Heart right ventricle (tissue), 16 donors: ENCODE data around the gene TMOD1. TPM values are rescaled to one million over a fixed set of nuclear protein-coding genes. Genes with fewer than 3 reads are reported as not detected.

ENCODE experiments used
- ATAC-seq, 8 donors: fragments of 200-7000 bp; cut with Tn5 transposase; one replicate each; pipeline ENCODE4 v1.9.1; 2020; ENCODE audit warnings: mild to moderate bottlenecking in 8 of 8, moderate library complexity in 8 of 8, moderate number of reproducible peaks in 1 of 8
- DNase-seq, 2 donors: peaks; one replicate each; pipeline ENCODE4 v3.0.0-alpha.2; 2020
- H3K27ac ChIP-seq, 10 donors: fragments of 200-600 bp; sonication (generic) in 2 of 10; one replicate each; pipeline versions ENCODE4 v1.5.0 to v1.8.0; 2020 to 2022; ENCODE audit warnings: mild to moderate bottlenecking in 3 of 10
- H3K27me3 ChIP-seq, 7 donors: fragments of 200-600 bp; one replicate each; pipeline ENCODE4 v1.8.0; 2021 to 2022; ENCODE audit warnings: mild to moderate bottlenecking in 2 of 7
- H3K36me3 ChIP-seq, 9 donors: fragments of 200-600 bp; sonication (generic) in 1 of 9; one replicate each; pipeline versions ENCODE4 v1.5.0 to v1.8.0; 2020 to 2022; ENCODE audit warnings: mild to moderate bottlenecking in 2 of 9
- H3K4me1 ChIP-seq, 9 donors: fragments of 200-600 bp; sonication (generic) in 1 of 9; one replicate each; pipeline versions ENCODE4 v1.5.0 to v1.8.0; 2020 to 2022; ENCODE audit warnings: mild to moderate bottlenecking in 4 of 9
- H3K4me3 ChIP-seq, 10 donors: fragments of 200-600 bp; sonication (generic) in 2 of 10; one replicate each; pipeline versions ENCODE4 v1.5.0 to v1.8.0; 2020 to 2022; ENCODE audit warnings: mild to moderate bottlenecking in 7 of 10, moderate library complexity in 2 of 10
- H3K9me3 ChIP-seq, 11 donors: fragments of 200-600 bp in 10 of 11; sonication (generic) in 2 of 11; one replicate each; pipeline versions ENCODE4 v1.5.0 to v1.8.0; 2013 to 2022; ENCODE audit warnings: mild to moderate bottlenecking in 2 of 11, control low read depth in 1 of 11, moderate library complexity in 1 of 11
- WGBS, 2 donors: extraction: QIAGEN DNeasy Blood & Tissue Kit; methylation state at CpG; one replicate each; pipeline ENCODE4 v1.1.7; 2013; ENCODE audit warnings: inconsistent platforms in 1 of 2; 5-methylcytosine and 5-hydroxymethylcytosine counted together
- intact Hi-C, 10 donors: fragments of 100-400 bp; cut with DNase I; formaldehyde crosslinking; loops; one replicate each; pipeline versions ENCODE4 v1.11.1 to v1.14.2; 2022
- polyA plus RNA-seq, 2 donors: library from polyadenylated mRNA; stranded (reverse); fragments of 200-250 nt; gene quantifications; one replicate each; pipeline ENCODE4 v1.2.3, GENCODE V29; 2013
- total RNA-seq, 10 donors: library from RNA; stranded (reverse); fragmentation: NEBNext Ultra II Directional in 3 of 10; extraction: Animal tissue kit (Norgen Biotek cat#: 25700) in 3 of 10; gene quantifications; one replicate each; pipeline versions ENCODE4 v1.2.1 to v1.2.4, GENCODE V29; 2021 to 2023
- TF ChIP-seq, protein P1 (sequence below), 9 donors: fragments of 200-600 bp; sonication (generic) in 2 of 9; IDR thresholded peaks; one replicate each; pipeline versions ENCODE4 v1.5.0 to v1.8.0; 2021 to 2022; ENCODE audit warnings: antibody characterized with exemption in 9 of 9, mild to moderate bottlenecking in 5 of 9, moderate library complexity in 1 of 9
- donor health status: Arrhythmogenic right ventricular cardiomyopathy.
- donor health status: ischemic (EF 13 %, LVEDD 7.1; RV severe dilation, severe dysfunction).
- donor health status: healthy with polysubstance abuse.
- donor health status: DM: no; HTN: yes; CAD: no.
- donor health status: DM: no; HTN: no; CAD: no.
- donor health status: ischemic (EF 25% LVEDD 6.9; RV normal size, moderate dysfunction).
- donor health status: ischemic (EF 25% LVEDD 5.7; RV mildly dilated, moderate dysfunction).
- donor health status: healthy.
- donor health status: DM: yes; HTN: yes; CAD: no.
- donor health status: Ischemic cardiomyopathy.
- donor health status: ischemic (EF 35%, LVEDD 5.7; RV mildly dilated, moderate dysfunction).
- donor health status: nonischemic (EF 11% LVEDD 7.7; RV severe dilation, severe dysfunction).
- donor health status: DM: yes; HTN: yes; CAD: no.
- donor health status: PGD.
- donor health status: ischemic (EF 29% LVEDD 5.4; RV normal size, mild dysfunction).
- donor health status: nonischemic (EF 23%, LVEDD 6.1; RV moderate dilation, normal function).

Gene TMOD1
- total and polyA plus RNA-seq, 12 donors = 83.7 to 203 (median 176) TPM

DNA sequence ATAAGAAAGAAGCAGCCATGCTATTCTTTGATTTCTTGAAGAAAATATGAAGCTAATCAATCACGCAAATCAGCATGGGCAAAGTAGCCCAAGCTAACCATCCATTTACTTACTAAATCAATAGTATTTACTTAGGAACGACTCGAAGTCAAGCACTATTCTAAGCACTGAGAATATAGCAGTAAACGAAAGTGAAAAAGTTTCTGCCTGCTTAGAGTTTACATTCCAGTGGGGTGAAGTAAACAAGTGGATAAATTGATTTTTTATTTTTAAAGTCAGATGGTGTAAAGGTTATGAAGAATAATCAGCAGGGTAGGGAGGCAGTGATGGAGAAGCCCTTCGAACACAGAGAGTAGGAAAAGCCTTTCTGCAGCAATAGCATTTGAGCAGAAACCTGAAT, 126.2 kb downstream of the TMOD1 start:
- peaks cover 0 to 58% (median 28%) of the 10 kb centered on the region in 9 donors for H3K4me1 ChIP-seq
- peak overlapping the region in 6 of 10 donors; percentile 4 to 53 (median 47) for H3K27ac ChIP-seq
- intact Hi-C loops = loop anchor here in 1 of 10 donors (10.0 kb wide), 1 partner anchor 773 kb away; the partner anchor contains the start of gene ZNF782

DNA sequence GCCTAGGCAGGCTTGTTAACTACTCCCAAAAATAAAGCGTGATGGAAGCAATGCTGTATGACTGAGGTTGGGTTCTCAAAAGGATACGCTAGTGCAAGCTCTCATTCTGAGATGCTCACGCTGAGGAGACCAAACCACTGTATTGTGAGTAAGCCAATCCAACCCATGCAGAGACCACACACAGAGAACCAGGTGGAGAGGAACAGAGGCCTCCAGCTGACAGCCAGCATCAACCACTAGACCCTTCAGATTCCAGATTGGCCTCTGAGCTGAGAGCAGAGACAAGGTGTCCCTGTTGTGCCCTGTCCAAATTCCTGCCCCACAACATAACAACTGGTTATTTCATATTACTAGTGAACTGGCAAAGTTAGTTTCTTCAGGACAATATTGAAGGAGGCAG, 127.2 kb downstream of the TMOD1 start:
- Histone ChIP-seq H3K27me3 (no peaks in the 10 kb centered on the region), H3K9me3 (no peaks in the 10 kb centered on the region), H3K4me1 (peaks cover 0 to 54% (median 28%) of the 10 kb centered on the region in 9 donors), H3K4me3 (no peak overlapping the region), H3K27ac (peak overlapping the region in 7 of 10 donors; percentile 14 to 53 (median 45)), H3K36me3 (peaks cover 0 to 39% (median 0%) of the 10 kb centered on the region in 9 donors)
- DNase-seq (no peak), ATAC-seq (no peak)
- 65 to 77% methylated on average over 3 of the region's 3 CpGs for WGBS, 2 donors
- TF ChIP-seq, protein P1, sequence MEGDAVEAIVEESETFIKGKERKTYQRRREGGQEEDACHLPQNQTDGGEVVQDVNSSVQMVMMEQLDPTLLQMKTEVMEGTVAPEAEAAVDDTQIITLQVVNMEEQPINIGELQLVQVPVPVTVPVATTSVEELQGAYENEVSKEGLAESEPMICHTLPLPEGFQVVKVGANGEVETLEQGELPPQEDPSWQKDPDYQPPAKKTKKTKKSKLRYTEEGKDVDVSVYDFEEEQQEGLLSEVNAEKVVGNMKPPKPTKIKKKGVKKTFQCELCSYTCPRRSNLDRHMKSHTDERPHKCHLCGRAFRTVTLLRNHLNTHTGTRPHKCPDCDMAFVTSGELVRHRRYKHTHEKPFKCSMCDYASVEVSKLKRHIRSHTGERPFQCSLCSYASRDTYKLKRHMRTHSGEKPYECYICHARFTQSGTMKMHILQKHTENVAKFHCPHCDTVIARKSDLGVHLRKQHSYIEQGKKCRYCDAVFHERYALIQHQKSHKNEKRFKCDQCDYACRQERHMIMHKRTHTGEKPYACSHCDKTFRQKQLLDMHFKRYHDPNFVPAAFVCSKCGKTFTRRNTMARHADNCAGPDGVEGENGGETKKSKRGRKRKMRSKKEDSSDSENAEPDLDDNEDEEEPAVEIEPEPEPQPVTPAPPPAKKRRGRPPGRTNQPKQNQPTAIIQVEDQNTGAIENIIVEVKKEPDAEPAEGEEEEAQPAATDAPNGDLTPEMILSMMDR (IDR thresholded peaks at IDR 0.05) = no peak
- intact Hi-C loops = loop anchor here in 1 of 10 donors (10.0 kb wide), 1 partner anchor 774 kb away; the partner anchor contains the start of gene ZNF782

More for the DNA sequence above, 126.2 kb downstream of the TMOD1 start:
- WGBS, 2 donors = 67 to 69% methylated on average over 5 of the region's 5 CpGs
- DNase-seq (no peak), ATAC-seq (no peak)
- TF ChIP-seq, protein P1 (IDR thresholded peaks at IDR 0.05) = no peak
- Histone ChIP-seq H3K9me3 (no peaks in the 10 kb centered on the region), H3K36me3 (peaks cover 0 to 49% (median 0%) of the 10 kb centered on the region in 9 donors), H3K4me3 (no peak overlapping the region), H3K27me3 (no peaks in the 10 kb centered on the region)

DNA sequence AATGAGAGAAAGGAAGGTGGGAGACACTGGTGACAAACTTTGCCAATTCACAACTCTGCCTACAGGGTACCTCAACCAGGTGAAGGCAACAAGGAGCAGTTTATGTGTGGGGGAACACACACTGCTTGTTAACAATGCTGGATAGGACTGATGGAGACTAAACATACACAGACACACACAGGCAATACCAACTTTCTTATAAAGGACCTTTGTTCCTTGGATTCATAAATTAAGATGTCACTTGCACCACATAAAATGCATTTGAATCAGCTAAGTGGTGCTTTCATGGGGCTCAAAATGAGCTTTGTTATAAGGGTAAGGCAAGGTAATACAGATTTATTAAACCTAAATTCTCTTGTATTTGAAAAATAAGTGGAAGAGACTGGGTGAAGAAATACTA, 127.7 kb downstream of the TMOD1 start:
- H3K27me3 ChIP-seq = no peaks in the 10 kb centered on the region
- peaks cover 0 to 34% (median 0%) of the 10 kb centered on the region in 9 donors for H3K36me3 ChIP-seq
- peak overlapping the region in 6 of 10 donors; percentile 14 to 53 (median 47) for H3K27ac ChIP-seq
- no peaks in the 10 kb centered on the region for H3K9me3 ChIP-seq
- intact Hi-C loops = loop anchor here in 1 of 10 donors (10.0 kb wide), 1 partner anchor 774 kb away; the partner anchor contains the start of gene ZNF782
- no peak overlapping the region for H3K4me3 ChIP-seq
- ATAC-seq = no peak
- H3K4me1 ChIP-seq = peaks cover 0 to 55% (median 33%) of the 10 kb centered on the region in 9 donors
- no peak for DNase-seq
- TF ChIP-seq, protein P1 (IDR thresholded peaks at IDR 0.05) = no peak

DNA sequence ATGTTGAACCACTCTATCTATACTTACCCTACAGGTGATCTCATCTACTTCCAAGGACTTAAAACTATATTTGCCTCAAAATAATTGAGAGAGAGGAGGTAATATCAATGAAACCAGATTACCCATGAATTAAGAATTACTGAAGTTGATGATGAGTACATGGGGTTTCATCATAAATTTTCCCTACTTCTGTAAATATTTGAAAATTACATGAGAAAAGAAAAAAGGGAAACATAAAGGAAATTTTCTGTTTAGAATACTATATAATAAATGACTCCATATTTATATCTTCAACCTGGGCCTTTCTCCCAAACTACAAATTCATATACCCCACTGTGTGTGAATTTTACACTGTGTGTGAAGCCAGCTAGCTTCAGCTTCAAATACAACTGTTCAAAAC, 129.1 kb downstream of the TMOD1 start:
- H3K4me3 ChIP-seq = no peak overlapping the region
- H3K4me1 ChIP-seq = peaks cover 0 to 69% (median 48%) of the 10 kb centered on the region in 9 donors
- peaks cover 0 to 20% (median 0%) of the 10 kb centered on the region in 9 donors for H3K36me3 ChIP-seq
- H3K27me3 ChIP-seq = no peaks in the 10 kb centered on the region
- intact Hi-C loops = loop anchor here in 1 of 10 donors (10.0 kb wide), 1 partner anchor 634 kb away; no protein-coding TSS in a partner anchor
- DNase-seq = no peak
- no peaks in the 10 kb centered on the region for H3K9me3 ChIP-seq
- TF ChIP-seq, protein P1 (IDR thresholded peaks at IDR 0.05) = no peak
- no peak for ATAC-seq
- H3K27ac ChIP-seq = no peak overlapping the region
